OCI-LY7 (cell line): Measurements from ENCODE around the gene TWIST2. TPM values are rescaled to one million over a fixed set of nuclear protein-coding genes. Genes with fewer than 3 reads are reported as not detected.

Source experiments
- BruUV-seq: library from RNA; stranded (reverse); fragments of 400-500 nt; replicated peaks from 2 replicates; lab custom pipeline; 2021; lab: Mats Ljungman, UMichigan
- CTCF ChIA-PET: fragments of 300-600 bp; sonication (Branson Sonifier 250); formaldehyde crosslinking; loops from one replicate; lab custom pipeline; 2022; ENCODE audit warnings: antibody characterized with exemption; ENCODE audit not compliant: unreplicated experiment; lab: Charles Lee
- POLR2A ChIA-PET: fragments of 300-600 bp; sonication (Branson Sonifier 250); formaldehyde crosslinking; loops from one replicate; lab custom pipeline; 2022; ENCODE audit warnings: antibody characterized with exemption; lab: Charles Lee
- DNase-seq: peaks from one replicate; pipeline ENCODE4 v3.0.0-alpha.2; 2015; ENCODE audit warnings: low spot score
- H2AFZ ChIP-seq: fragments of 200-600 bp; sonication (generic), shearing (Covaris generic); 2 replicates; pipeline ENCODE4 v1.6.1; 2014; ENCODE audit warnings: mild to moderate bottlenecking, antibody characterized with exemption, low read length, moderate library complexity
- H3K27ac ChIP-seq: fragments of 200-600 bp; sonication (generic); 2 replicates; pipeline ENCODE4 v1.5.1; 2014; ENCODE audit warnings: mixed run types, low read depth, mild to moderate bottlenecking, moderate library complexity, low read length, inconsistent platforms; ENCODE audit not compliant: poor library complexity, severe bottlenecking
- H3K36me3 ChIP-seq: fragments of 200-600 bp; sonication (generic); 2 replicates; pipeline ENCODE4 v1.6.1; 2014; ENCODE audit warnings: mild to moderate bottlenecking, antibody characterized with exemption, low read length, moderate library complexity, mixed read lengths; ENCODE audit not compliant: insufficient read depth
- H3K4me1 ChIP-seq: fragments of 200-600 bp; sonication (generic); 2 replicates; pipeline ENCODE4 v1.5.1; 2014; ENCODE audit warnings: mild to moderate bottlenecking, low read length; ENCODE audit not compliant: insufficient read depth, poor library complexity, severe bottlenecking
- H3K4me2 ChIP-seq: fragments of 200-600 bp; sonication (generic); 2 replicates; pipeline ENCODE4 v1.6.1; 2014; ENCODE audit warnings: mild to moderate bottlenecking, low read length
- H3K4me3 ChIP-seq: fragments of 200-600 bp; sonication (generic); 2 replicates; pipeline ENCODE4 v1.5.1; 2014; ENCODE audit warnings: mild to moderate bottlenecking, low read depth, low read length; ENCODE audit not compliant: poor library complexity, severe bottlenecking
- H3K79me2 ChIP-seq: fragments of 200-600 bp; sonication (generic); 2 replicates; pipeline ENCODE4 v1.6.1; 2016; ENCODE audit warnings: low read depth, mild to moderate bottlenecking, low read length, moderate library complexity, mixed read lengths; ENCODE audit not compliant: insufficient read depth
- H3K9me2 ChIP-seq: fragments of 200-600 bp; sonication (generic); 2 replicates; pipeline ENCODE4 v1.6.1; 2016; ENCODE audit warnings: mild to moderate bottlenecking, low read length, mixed read lengths; ENCODE audit not compliant: insufficient read depth
- H3K9me3 ChIP-seq: fragments of 200-600 bp; sonication (generic); 2 replicates; pipeline ENCODE4 v1.6.1; 2014; ENCODE audit warnings: mild to moderate bottlenecking, mixed run types, low read length, mixed read lengths
- H4K20me1 ChIP-seq: fragments of 200-600 bp; sonication (generic); 2 replicates; pipeline ENCODE4 v1.6.1; 2014; ENCODE audit warnings: mild to moderate bottlenecking, antibody characterized with exemption, low read length, moderate library complexity, mixed read lengths; ENCODE audit not compliant: insufficient read depth
- CTCF ChIP-seq: fragments of 200-600 bp; sonication (generic); conservative IDR thresholded peaks from 2 replicates; pipeline ENCODE4 v1.5.1; 2014; ENCODE audit warnings: mild to moderate bottlenecking, antibody characterized with exemption, low read length, moderate library complexity, mixed read lengths
- EZH2phosphoT487 ChIP-seq: fragments of 200-600 bp; sonication (generic); IDR thresholded peaks from 2 replicates; pipeline ENCODE4 v1.6.1; 2018; ENCODE audit warnings: low read depth, borderline replicate concordance, mild to moderate bottlenecking, mixed run types, antibody characterized with exemption, low read length, moderate library complexity, mixed read lengths
- intact Hi-C: fragments of 100-400 bp; cut with micrococcal nuclease; formaldehyde crosslinking; loops from one replicate; pipeline ENCODE4 v1.10.0; 2022; ENCODE audit not compliant: unreplicated experiment
- total RNA-seq, 2 experiments: library from RNA; depleted of rRNA in 1 of 2; stranded (reverse); fragments of >200 nt in 1 of 2; shearing (Covaris generic) in 1 of 2; gene quantifications; 2 replicates each; pipeline ENCODE4 v1.2.3, GENCODE V29; 2014 to 2022

TWIST2 gene
- total RNA-seq, 2 experiments from 2014 or later: not detected

GRCh38 chr2:238895361-238895882, 47.5 kb downstream of the TWIST2 start:
- H4K20me1 ChIP-seq: no peaks in the 10 kb centered on the region
- no peak overlapping the region for H3K4me3 ChIP-seq
- no TSS peak for BruUV-seq
- no peak overlapping the region for H3K27ac ChIP-seq
- TF ChIP-seq EZH2phosphoT487 (no peak), CTCF (no peak)
- H3K4me1 ChIP-seq: no peaks in the 10 kb centered on the region
- intact Hi-C loops: no loop called here
- no peaks in the 10 kb centered on the region for H3K79me2 ChIP-seq
- H3K4me2 ChIP-seq: no peak overlapping the region
- H2AFZ ChIP-seq: no peak overlapping the region
- ChIA-PET CTCF (no interaction called here), POLR2A (no interaction called here)
- no peaks in the 10 kb centered on the region for H3K9me2 ChIP-seq
- DNase-seq: no peak
- H3K36me3 ChIP-seq: no peaks in the 10 kb centered on the region
- no peaks in the 10 kb centered on the region for H3K9me3 ChIP-seq

- no TSS peak for BruUV-seq
- H3K36me3 ChIP-seq: no peaks in the 10 kb centered on the region
- TF ChIP-seq EZH2phosphoT487 (no peak), CTCF (no peak)
- H3K4me2 ChIP-seq: no peak overlapping the region
- no peaks in the 10 kb centered on the region for H3K9me2 ChIP-seq
- H3K79me2 ChIP-seq: no peaks in the 10 kb centered on the region
- H3K27ac ChIP-seq: no peak overlapping the region
- ChIA-PET POLR2A (no interaction called here), CTCF (no interaction called here)
- H3K4me3 ChIP-seq: no peak overlapping the region
- no peak for DNase-seq
- H3K4me1 ChIP-seq: no peaks in the 10 kb centered on the region
- H3K9me3 ChIP-seq: no peaks in the 10 kb centered on the region
- H2AFZ ChIP-seq: no peak overlapping the region
- H4K20me1 ChIP-seq: no peaks in the 10 kb centered on the region
- intact Hi-C loops: no loop called here
These were observed 48.2 kb downstream of the TWIST2 start for GRCh38 chr2:238895891-238896600.

DNA sequence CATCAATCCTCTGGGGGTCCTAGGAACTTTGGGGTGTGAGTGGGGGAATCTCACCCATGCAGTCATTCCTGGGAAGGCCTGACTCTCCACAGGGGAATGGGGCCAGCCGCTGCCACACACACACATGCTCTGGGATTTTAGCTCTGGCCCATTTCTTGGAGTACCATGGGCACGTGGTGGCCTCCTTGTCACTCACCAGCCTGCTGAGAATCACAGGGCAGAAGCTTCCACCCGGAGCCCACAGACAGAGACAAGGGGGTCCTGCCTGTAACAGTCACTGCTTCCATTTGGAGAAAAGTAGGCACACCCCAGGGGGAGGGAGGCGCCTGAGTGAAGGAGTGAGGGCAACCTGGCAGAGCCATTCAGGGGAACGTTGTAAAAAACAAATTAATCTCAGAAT, 48.8 kb downstream of the TWIST2 start:
- Histone ChIP-seq H3K36me3 (no peaks in the 10 kb centered on the region), H3K9me2 (no peaks in the 10 kb centered on the region), H3K4me3 (no peak overlapping the region), H3K4me2 (no peak overlapping the region), H3K4me1 (no peaks in the 10 kb centered on the region), H3K9me3 (no peaks in the 10 kb centered on the region), H2AFZ (no peak overlapping the region), H3K79me2 (no peaks in the 10 kb centered on the region), H4K20me1 (no peaks in the 10 kb centered on the region), H3K27ac (no peak overlapping the region)
- BruUV-seq: no TSS peak
- TF ChIP-seq CTCF (no peak), EZH2phosphoT487 (no peak)
- intact Hi-C loops: no loop called here
- no peak for DNase-seq
- ChIA-PET POLR2A (no interaction called here), CTCF (no interaction called here)
